ENCODE data around the gene TYW1B.
"Not testable (repeated sequence)": the region's sequence is repeated elsewhere in the genome, so short reads cannot be mapped to it uniquely, and the experiment has no call there.

The TYW1B gene

GRCh38 chr7:72696643-72697042 is 131.4 kb downstream of the TYW1B start:
- DNase-seq = not testable (repeated sequence)

DNA sequence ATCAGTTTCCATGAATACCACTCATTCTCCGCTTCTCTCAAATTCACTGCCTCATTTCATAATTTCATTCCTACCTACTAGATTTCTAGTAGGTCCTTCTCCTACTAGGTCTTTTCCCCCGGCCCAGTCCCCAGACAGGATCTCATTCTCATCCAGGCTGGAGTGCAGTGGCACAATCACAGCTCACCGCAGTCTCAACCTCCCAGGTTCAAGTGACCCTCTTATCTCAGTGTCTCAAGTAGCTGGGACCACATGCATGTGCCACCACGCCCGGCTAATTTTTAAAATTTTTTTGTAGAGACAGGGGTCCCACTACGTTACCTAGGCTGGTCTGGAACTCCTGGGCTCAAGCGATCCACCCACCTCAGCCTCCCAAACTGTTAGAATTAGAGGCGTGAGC is 132.5 kb downstream of the TYW1B start:
- DNase-seq = not testable (repeated sequence)

DNA sequence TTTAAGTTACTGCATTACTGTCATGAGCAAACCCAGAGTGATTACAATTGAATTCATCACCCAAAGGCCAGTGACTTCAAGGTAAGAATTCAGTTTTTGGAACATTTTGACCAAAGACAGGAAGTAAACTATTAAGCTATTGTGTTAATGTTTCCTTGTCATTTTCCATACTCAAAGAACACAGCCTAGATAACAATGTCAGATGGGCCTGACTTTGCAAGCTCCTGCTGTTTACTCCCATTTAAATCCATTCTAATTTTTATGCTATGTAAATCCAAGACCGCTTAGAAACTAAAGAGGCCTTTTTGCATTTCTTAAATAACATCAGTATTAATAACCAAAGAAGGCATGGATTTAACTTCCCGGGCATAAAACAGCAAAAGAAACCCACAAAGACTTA is 136.6 kb downstream of the TYW1B start:
- not testable (repeated sequence) for DNase-seq

GRCh38 chr7:72690177-72690576 is 137.8 kb downstream of the TYW1B start:
- not testable (repeated sequence) for DNase-seq

DNA sequence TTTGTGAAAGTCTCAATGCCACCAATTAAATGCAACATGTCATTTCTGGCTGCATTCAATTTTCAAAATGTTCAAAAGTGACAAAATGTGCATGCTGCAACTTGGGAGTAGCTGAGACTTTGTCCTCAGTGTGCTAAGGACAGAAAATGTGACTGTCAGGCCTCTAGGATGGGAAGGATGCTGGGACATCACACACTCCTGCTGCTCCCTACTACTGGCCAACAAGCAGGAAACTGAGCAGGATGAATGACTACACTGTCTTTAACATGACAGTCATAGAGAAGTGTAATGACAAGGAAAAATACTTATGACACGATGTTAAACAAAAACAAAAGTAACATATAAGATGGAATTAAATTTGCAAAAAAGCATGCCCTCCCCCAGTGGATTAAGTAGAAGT is 138.7 kb downstream of the TYW1B start:
- not testable (repeated sequence) for DNase-seq

DNA sequence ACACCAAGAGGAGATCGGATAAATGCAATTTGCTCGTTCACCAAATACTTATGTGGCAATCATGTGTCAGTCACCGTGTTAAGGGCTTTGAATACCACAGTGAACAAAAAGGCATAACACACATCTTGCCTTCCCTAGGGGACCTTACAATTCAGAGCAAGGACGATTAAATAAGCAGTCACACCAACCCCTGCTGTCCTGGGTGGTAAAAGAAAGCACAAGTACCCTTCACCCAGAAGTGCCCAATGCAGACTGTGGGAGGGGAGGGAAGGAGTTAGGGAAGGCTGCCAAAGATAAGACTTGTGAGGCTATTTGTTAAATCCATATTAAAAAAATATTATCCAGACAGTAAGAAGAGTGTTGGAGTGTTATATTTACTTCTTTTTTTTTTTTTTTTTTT is 146.8 kb downstream of the TYW1B start:
- not testable (repeated sequence) for DNase-seq

DNA sequence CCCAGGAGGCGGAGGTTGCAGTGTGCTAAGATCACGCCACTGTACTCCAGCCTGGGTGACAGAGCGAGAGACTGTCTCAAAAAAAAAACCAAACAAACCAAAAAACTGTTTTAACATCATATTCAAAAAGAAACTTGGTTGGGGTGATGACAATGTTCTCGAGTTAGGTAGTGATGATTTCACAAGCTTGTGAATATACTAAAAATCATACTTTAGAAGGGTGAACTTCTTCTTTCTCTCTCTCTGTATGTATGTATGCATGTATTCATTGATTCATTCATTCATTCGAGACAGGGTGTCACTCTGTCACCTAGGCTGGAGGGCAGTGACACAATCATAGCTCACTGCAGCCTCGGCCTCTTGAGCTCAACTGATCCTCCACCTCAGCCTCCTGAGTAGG is 151.1 kb downstream of the TYW1B start:
- DNase-seq = not testable (repeated sequence)

GRCh38 chr7:72676086-72676690 is 151.8 kb downstream of the TYW1B start:
- DNase-seq = not testable (repeated sequence)

- DNase-seq = not testable (repeated sequence)
These were observed 152.3 kb downstream of the TYW1B start for GRCh38 chr7:72675686-72676085.

DNA sequence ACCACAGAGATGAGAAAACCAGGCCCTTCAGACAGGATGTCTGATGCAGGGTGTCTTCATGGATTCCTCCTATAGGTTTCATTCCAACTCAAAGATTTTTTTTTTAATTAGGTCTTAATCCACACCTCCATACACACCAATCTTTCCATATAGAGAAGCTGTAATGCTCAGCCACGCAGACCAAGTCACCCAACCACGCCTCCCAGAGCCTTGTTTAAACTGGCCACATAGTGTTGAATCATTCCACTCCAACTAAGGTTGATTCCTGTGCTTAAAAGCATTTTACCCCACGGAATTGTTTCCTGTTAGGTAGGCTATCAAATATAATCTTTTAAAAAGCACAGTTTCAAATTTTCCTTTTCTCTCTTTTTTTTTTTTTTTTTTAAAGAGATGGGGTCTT is 153.6 kb downstream of the TYW1B start:
- no peak for DNase-seq

GRCh38 chr7:72670850-72671249 is 157.2 kb downstream of the TYW1B start:
- DNase-seq = not testable (repeated sequence)

GRCh38 chr7:72668435-72668834 is 159.6 kb downstream of the TYW1B start:
- not testable (repeated sequence) for DNase-seq

DNA sequence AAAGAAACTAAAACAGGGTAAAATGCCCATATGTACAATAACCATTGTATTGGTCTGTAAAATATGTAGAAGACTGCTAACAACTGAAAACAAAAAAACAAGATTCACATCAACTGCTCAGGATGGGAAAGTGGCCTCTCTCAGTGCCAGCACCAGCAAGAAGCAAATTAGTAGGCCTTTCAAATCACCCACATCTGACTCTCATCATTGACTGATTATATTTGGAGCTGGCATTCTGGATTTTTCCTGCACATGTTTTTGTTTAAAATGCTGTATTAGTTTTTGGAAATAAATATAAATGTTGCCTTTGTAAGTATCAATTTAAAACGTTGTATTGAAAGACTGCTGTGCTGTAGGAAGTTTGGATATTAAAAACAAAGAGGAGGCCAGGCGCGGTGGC is 161.0 kb downstream of the TYW1B start:
- DNase-seq = not testable (repeated sequence)

DNA sequence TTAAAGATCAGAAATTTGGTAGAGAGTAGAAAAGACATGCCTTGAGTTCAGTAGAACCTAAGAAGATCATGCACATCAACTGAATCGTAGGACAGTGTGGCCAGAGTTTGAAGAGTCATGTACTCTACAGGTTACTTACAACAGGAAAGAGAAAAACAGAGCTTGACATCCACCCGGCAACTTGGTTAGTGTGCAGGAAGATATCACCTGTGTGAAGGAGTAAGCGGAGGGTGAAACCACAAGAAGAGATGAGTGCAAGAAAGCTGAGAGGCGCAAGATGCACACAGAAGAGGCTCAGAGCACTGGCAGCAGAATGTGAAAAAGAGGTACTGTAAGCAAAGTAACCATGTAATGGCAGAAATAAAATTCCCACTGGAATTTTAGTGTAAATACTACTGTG is 179.4 kb downstream of the TYW1B start:
- DNase-seq = not testable (repeated sequence)

DNA sequence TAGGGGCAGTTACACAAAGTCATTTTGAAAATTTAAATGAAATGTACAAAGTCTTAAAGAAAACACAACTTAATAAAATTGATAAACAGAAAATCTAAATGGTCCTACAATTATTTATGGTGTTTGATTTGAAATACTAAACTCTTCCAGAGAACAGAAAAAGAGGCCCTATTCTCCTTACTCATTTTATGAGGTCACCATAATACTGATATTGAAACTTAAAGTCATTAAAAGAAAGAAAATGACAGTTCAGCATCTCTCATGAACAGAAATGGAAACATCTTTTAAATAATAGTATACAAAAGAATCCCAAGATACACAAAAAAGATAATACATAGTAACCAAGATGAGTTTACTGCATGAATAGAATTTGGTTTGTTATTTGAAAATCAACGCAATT is 184.3 kb downstream of the TYW1B start:
- not testable (repeated sequence) for DNase-seq

DNA sequence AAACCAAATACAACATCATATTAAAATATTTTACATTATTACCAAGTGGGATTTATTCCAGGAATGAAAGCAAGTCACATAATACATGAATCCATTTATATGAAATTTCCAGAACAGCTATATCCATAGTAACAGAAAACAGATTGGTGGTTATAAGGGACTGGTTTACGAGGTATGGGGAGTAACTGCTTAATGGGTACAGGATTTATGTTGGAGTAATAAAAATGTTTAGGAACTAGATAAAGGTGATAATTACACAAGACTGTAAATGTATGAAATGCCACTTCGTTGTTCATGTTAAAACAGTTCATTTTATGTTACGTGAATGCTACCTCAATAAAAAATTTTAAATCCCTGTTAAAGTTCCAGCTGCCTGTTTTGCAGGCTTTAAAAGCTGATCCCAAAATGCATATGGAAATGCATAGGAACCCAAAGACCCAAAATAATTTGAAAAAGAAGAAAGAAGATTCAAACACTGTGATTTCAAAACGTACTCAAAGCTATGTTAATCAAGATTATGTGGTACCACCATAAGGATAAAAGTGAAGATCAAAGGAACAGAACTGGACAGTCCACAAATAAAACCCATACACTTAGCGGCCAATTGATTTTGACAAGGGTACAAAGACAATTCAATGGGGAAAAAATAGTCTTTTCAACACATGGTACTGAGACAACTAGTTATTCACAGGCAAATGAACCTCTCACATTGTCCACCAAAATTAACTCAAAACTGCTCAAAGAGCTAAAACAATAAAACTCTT is 186.3 kb downstream of the TYW1B start:
- not testable (repeated sequence) for DNase-seq

DNA sequence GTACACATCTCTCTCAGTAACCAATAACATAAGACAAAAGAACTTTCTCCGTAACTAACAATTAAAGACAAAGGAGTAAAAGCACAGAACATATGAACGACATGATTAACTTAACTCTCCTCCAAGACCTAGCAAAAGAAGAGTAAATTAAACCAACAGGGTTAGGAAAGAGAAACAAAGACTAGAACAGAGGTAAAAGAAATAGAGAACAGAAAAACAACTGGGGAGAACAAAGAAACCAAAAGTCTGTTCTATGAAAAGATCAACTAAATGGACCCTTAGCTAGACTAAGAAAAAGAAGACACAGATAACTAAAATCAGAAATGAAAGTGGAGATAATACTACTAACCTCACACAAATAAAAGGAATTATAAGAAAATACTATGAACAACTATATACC is 187.3 kb downstream of the TYW1B start:
- not testable (repeated sequence) for DNase-seq

- not testable (repeated sequence) for DNase-seq
These were observed 192.6 kb downstream of the TYW1B start for GRCh38 chr7:72635273-72635908.

DNA sequence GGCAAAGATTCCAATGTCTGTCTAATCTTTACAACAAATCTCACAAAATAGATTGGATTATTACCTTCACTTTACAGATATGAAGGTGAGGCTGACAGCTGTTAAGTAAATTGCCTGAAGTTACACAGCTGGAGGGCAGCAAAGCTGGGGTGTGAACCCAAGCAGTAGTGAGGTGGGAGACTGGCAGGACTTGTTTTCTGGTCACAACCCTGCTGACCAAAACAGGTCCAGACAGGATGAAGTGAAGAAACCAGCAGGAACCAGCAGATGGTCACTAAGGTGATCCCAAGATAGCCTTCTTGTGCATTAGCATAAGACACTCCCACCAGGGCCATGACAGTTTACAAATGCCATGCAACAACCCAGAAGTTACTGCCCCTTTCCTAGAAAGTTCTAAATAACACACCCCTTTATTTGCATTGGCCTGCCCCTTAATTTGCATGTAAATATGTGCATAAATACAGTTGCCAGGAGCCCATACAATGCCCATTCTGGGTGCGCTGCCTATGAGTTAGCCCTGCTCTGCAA is 195.2 kb downstream of the TYW1B start:
- DNase-seq = not testable (repeated sequence)

DNA sequence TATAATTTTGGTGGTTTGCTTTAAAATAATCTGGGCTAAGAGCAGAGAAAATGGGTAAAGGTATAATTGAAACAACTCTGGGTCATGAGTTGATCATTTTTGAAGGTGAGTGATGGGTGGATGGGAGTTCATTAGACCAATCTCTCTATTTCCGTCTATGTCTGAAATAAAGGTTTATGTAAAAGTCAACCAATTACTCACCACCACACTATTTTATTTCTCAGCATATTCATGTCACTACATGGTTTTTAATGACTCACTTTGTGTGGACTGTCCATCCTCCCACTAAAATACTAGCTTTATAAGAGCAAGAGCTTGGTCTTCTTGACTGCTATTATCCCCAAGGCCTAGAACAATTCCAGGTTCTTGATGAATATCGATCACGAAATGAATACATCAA is 199.6 kb downstream of the TYW1B start:
- not testable (repeated sequence) for DNase-seq

- DNase-seq = not testable (repeated sequence)
These were observed 201.5 kb downstream of the TYW1B start for GRCh38 chr7:72626428-72627011.

GRCh38 chr7:72625721-72626423 is 202.1 kb downstream of the TYW1B start:
- DNase-seq = not testable (repeated sequence)

DNA sequence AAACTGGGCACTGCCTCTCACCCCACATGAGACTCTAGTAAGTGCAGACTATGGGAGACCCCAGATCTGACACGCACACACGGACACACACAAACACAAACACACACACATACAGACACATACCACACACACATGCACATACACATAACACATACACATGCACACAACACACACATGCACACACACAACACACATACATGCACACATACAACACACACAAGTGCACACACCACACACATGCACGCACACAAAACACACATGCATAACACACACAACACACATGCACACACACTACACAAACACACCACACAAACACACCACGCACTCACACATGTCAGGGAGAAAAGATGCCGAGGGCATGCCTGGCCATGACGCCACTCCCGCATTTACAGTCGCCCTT is 205.5 kb downstream of the TYW1B start:
- no peak for DNase-seq
